NCI-H1436 (cell line): Measurements from ENCODE around the gene CYREN.
"Not testable (repeated sequence)": the region's sequence is repeated elsewhere in the genome, so short reads cannot be mapped to it uniquely, and the experiment has no call there.

Experiments
- DNase-seq: peaks from one replicate; lab custom pipeline; 2025; lab: John Stamatoyannopoulos, UW

CYREN gene, protein sequence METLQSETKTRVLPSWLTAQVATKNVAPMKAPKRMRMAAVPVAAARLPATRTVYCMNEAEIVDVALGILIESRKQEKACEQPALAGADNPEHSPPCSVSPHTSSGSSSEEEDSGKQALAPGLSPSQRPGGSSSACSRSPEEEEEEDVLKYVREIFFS

DNA sequence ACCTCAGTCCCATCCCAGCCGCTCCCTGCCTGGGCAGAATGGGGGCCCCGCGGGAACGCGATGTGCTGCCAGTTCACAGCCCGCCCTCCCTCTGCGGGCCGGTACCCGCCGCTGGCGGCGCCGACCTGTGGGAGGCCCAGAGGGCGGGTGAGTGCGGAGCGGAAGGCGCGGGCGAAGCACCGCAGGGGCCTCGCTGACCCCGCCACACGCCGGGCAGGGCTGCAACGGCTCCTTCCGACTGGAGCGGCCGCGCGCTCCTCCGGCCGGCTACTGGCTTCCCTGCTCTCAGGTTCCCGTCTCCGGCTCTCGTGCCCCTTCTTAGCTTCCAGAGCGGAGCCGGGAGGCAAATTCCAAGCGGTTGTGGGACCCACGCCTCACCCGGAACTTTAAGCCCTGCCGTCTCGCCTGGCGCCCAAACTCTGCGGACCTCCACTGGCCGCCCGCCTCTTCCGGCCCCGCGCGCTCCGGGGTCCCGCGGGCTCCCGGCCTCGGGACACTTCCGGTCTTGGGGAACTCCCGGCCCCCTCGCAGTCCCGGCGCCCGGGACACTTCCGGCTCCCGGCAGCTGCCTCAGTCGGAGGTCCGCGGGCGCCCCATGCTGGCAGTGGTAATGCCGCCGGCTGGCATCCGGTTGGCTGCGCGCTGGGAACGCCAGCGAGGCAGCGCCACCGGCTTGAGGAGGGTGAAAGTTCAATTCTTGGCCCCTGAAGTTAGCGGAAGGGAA lies at the start of gene CYREN:
CYREN (minus strand) TSS at position 434 of the 724 bp plus-strand sequence. CDS start 1,785 bp downstream, outside the sequence.
- DNase-seq = peak; percentile 89

DNA sequence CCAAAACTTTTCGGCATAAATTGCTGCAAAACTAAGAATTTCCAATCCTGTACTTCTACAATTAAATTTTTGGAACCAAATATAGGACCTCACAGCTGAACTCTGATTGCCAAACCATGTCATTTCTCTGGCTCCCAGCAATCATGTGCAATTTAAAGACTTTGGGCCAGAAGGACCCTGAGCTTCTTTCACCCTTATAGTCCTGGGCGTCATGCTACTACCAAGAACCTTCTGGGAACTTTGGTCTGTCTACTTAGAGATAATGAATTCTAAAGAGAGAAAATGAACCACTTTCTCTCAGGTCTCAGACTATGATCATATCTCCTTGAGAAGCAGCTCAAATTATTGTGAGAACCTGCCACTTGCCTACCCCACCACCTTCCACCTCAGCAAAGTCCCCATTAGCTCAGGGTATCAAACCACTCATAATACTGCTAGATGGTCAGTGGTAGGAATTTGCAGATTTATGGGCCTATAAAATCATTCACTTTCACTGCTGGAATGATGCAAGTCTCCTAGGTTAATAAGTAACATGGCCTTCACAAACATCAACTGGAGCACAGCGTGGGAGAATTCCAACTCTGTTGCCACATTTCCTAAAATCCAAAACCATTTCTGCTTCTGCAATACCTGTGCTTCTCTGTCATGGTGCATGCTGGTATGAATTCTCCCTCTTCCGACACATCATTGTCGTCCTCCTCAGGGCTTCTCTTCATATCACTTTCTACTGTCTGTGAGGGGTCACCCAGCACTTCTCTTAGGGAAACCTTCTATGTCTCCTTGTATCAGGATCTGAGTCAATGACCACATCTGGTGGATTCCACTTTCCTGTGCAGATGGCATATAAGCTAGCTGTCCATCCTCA lies 47.4 kb upstream of the CYREN start:
- no peak for DNase-seq

DNA sequence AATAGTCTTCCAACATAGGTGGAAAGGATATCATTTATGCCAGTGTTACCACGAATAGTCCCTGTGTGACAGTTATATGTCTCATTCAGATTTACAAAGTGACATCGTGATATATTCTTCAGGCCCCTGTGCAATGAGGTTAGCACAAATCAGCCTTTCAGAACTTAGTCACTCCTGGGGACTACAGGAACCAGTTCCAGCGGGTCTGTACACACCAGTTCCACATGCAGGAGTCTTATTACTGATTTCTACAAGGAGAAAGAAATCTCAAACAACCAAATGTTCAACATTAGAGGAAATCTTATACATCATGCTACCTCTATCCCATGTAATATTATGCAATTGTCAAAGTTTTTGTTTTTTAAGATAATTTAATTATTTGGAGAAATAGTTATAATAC lies 45.2 kb upstream of the CYREN start:
- no peak for DNase-seq

DNA sequence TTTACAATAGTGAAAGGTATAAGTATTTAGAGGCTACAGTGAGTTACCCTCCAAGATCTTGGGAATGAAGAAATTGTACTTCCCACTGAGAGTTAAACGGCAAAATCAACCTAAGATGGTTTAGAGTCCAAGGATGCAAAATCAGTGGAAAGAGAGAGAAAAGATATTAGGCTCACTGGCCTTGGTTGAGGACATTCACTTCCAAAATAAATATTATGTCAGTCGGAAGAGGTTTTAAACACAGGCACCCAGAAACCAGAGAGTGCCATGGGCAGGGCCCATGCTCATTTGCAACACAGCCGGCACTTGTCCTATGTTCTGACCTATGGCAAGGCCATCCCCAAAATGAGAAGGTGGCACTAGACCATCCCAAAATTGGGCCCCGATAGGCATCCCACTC lies 44.7 kb upstream of the CYREN start:
- DNase-seq = no peak

DNA sequence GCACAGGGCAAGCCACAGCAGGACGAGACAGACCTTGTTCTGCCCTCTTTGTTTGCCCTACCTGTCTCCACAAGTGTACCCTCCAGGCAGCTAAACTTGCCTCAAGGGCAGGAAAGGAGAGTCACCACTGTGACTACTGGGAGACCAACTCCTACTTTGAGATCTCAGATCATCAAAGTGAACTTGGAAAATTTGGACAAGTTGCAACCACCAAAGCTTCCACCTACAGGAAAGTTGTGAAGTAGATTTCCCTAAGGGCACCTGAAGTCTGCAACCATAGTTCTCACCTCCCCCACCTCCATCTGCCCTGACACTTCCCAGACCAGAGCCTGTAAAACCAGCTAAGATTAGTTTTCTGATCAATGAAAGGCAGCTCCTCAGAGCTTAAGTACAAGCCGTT lies 43.3 kb upstream of the CYREN start:
- DNase-seq = no peak

DNA sequence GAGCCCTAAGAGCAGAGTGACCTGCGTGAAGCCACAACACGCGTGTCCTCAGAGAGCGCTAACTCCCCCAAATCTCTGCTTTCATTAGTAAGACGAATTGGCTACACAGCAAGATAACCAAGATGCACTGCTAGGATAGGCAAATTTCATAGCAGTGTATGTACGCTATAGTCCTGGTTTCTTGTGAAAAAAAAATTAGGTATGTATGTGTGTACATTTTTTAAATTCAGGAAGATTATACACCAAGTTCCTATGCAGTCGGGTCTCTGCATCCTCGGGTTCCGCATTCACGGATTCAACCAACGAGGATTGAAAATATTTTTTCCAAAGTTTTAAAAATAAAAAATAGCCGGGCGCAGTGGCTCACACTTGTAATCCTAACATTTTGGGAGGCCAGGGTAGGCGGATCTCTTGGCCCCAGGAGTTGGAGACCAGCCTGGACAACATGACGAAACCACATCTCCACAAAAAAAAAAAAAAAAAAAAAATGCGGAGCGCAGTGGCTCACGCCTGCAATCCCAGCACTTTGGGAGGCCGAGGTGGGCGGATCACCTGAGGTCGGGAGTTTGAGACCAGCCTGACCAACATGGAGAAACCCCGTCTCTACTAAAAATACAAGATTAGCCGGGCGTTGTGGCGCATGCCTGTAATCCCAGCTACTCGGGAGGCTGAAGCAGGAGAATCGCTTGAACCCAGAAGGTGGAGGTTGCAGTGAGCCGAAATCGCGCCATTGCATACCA lies 41.6 kb upstream of the CYREN start:
- not testable (repeated sequence) for DNase-seq

DNA sequence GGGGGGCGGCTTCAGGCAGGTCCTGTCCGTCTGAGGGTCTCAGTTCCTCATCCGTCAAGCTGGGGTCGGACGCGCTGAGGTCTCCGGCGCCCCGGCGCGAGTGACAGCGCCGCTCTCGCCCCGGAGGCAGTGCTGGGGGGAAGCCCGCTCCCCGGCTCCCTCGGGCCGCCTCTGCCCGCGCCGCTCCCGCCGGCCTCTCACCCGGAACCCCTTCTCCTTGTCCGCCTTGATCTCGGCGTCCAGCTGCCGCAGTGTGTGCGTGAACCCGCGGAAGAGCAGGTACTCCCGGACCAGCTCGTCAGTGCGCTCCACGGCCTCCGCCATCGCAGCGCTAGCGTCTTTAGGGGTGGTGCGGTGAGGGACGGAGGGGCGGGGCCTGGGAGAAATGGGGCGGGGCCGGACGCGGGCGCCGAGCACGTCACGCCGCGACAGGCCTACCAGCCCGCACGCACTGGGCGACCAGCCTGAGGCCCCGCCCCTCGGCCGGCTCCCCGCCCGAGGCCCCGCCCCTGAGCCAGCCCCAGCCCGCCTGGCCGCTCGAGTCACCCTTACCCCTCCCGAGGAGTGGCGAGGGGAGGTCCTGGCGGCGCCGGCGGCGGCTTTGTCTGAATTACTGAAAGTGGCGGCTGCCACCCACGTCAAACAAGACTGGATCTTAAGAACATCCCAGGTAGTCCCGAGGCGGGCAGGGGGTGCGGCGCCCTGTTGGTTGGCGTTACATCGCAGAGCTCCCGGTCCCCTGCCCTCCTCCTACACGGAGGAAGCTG lies 40.9 kb upstream of the CYREN start, which contains the start of gene WDR91:
WDR91 (minus strand) TSS at position 348 of the 767 bp plus-strand sequence; CDS start at position 324, 24 bp downstream.
- peak; percentile 88 for DNase-seq

DNA sequence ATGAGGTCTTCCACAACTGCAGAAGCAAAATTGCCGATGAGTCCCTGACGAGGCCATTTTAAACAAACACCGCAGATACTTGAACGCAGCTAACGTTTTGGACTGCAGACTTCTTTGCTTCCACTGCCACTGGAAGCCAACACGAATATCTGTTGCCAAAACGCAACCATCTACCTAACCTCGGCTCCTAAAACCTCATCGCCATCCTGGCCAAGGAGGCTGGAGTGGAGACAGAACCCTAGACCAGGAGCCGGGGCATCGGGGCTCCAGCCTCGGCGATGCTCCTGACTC lies 40.3 kb upstream of the CYREN start:
- no peak for DNase-seq

DNA sequence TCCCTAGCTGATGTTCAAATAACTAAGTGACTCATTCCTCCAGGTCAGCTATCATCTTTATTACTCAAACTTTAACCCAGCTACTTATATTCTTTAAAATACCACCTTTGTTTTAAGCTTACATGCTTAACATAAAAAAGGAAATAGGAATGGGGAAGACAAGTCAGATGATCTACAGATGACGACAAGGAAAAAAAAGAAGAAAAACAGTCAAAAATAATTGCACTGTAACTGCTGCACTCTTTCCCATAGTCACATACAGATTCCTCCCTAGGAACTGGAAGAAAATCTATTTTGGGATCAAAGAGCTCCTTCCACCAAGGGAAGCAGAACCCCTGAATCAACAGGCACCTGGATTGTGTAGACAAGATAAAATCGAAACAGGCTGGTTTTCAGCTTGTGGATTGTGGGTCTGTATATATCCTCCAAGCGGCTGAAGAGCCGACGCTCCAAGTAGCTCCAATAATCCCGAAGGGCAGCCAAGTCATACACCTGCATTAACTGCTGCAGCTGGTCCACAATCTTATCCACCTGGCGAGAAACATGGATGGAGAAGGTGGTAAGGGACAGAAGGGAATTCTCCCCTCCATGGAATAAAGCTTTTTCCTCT lies 38.8 kb upstream of the CYREN start:
- DNase-seq = no peak

DNA sequence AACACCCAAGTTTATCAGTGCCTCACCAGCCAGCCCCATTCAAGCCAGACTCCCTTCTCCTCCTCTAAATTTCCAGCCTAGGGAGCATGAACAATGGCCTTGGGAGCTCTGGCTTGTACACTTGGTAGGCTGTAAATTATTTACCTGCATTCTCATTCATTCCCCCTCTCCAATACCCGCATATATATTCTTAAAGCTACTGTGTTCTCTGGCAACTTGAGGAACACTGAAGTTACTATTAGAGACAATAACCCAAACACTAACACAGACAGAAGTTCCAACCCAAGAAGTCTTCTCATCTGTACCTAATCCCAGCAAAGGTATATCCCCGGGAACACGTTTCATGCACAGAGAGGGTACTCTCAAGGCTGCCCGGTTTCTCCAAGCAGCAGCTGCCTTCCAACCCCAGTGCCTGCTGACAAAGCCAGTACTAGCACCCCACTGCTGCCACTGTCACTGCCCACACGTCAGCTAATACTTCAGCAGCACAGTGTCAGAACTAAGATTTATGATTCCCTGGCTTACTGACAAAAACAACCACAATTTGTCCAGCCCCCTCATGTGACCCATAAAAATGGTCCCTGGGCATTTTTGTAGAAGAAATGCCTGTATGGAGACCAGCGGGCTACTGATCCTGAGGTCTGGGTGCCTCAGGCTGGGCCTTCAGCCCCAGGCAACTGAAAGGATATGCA lies 37.7 kb upstream of the CYREN start:
- no peak for DNase-seq

DNA sequence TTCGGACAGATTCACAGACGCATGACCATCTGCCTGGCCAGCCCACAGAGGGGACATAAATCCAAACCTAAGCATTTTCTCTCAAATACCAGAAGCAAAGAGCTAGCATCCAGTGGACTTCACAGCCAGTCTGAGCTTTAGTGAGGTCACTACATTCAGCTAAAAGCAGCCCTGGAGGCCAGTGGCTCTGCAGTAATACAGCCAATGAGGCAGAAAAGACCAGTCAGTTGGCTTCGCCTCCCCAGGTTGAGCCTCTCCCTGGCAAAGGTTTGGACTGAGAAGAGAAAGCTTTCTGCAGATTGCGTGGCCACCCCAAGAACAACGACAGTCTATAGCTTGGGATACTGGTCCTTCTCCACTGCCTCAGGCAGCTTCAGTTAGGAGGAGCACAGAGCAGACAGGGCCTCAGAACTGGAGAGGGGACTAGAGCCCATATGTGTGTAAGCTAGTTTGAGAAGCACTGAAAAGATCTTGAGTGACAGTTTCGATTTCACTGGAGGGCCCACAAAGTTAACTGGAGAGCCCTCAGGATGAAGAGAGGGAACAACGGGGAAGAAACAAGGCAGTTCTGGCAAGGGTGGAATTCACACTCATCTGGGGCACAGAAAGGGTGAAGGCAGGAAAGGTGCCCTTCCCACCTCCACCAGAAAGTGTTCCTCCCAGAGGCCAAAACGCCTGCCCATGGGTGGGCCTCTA lies 37.0 kb upstream of the CYREN start:
- no peak for DNase-seq

DNA sequence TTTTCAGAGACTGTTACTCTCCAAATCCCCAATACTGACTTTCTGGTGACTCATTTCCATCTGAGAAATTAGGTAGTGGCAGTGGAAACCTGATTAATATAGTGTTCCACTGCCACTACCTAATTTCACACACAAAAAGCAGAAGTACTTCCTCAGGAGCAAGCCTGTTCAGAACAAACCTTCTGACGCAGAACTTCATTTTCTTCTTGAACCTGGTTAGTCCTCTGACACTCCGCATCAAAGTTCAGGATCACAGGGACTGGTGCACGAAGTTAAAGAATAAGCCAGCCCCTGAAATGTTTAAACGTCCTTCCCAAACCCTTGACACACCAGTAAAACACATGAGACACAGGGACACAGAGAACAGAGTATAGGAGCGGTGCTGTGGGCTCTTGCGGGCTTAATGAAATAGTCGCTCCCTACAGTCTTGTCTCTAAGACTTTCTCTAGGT lies 36.5 kb upstream of the CYREN start:
- no peak for DNase-seq

DNA sequence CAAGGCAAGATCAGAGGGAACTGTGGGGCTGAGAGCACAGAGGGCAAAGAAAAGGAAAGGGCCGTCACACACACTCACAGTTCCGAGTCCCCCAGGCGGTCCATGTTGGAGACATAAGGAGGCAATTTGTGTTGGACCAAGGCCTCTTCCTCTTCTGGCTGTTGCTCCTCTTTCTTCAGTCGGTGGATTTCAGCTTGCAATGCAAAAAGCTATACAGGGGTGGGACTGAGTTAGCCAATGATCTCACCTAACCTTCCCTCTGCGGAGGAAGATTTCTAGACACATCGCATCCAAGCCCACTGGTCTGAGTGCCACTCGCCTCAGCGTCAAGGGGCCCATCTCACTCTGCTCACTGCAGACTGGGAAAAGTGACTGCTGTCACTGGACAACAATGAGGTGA lies 35.3 kb upstream of the CYREN start:
- DNase-seq = no peak

DNA sequence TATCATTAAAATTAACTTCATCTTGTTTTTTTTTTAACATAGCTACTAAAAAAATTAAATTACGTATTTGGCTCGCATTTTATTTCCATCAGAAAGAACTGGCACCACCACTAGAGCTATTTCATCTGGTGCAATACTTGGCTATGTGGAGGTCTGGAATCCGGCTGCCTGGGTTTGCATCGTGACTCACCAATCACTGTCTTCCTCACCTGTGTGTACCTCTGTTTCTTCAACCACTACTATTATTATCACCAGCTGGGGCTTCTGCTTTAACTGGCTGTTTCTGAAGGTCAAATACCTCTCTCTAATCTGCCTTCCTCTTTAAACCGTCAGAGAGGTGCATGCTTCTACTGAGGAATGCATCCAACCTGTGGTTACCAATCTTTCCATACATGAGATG lies 34.4 kb upstream of the CYREN start:
- no peak for DNase-seq

DNA sequence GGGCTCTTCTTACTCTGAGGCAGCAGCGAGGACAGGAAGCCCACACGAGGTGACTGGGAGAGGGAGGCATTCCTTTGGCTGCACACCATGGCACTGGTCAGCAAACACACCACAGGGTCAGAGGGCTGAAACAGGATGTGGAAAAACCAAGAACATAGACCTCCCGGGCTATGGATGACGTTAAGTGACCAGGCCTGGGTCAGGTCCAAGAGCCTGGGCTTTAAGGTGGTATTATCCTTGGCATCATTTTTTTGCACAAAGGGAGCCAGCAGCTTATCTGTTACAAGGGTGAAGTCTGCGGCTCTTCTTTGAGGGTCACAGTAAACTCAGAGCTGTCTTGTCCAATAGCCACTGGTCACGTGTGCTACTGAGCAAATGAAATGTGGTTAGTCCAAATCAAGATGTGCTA lies 33.8 kb upstream of the CYREN start:
- no peak for DNase-seq

DNA sequence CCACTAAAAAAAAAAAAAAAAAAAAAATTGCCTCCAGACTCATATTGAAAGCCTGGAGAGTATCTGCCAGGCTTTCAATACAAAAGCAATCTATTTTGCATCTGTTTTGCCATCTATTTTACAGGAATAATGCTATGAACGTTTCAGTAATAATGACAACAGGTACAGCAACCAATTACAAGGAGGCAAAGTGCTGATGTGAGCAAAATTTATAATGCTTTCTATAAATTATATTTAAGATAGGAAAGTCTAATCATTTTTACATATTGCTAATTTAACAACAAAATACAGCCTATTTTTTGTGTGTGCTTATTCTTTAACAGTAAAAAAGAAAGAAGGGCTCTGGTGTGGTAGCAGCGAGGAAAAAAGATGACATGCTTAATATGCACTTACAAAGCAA lies 30.8 kb upstream of the CYREN start:
- no peak for DNase-seq

DNA sequence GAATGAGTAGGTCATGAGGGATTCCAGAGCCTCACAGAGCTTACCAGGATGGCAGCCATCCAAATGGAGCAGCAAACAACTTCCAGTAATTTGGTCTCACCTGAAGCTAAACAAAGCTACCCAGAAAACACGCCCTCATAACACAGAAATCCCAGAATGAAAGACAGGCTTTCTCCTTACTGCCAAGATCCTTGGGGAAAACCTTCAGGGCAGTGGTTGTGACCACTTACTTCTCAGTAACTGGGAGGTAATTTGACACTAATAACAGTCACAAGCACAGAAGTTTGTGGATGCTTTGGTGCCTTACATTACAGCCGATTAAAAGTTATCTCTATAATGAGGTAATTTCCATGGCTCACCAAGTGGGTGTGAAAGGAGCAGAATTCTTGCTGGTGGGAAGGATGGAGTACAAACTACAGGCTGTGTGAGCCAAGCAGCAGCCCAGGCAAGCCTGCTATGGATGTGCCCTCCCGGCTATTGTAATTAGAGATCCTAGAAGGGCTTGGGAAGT lies 30.4 kb upstream of the CYREN start:
- DNase-seq = no peak

DNA sequence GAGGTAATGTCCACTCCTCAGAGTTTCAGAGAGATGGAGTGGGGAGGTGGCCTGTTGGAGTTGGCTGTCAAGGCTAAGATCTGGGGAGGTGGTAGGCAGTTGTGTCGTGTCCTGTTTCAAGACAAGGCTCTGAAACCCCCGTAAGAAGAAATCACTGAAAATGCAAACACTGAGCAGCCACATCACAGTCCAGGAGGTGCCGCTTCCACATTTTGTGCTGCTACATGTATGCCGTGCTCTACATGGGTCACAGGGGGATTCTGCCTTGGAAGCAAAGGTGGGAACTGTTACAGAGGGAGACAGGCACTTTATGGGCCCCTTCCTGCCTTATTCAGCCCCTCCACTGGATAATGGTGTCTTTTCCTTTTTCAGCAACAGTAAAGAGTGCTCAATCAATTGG lies 28.9 kb upstream of the CYREN start:
- no peak for DNase-seq

DNA sequence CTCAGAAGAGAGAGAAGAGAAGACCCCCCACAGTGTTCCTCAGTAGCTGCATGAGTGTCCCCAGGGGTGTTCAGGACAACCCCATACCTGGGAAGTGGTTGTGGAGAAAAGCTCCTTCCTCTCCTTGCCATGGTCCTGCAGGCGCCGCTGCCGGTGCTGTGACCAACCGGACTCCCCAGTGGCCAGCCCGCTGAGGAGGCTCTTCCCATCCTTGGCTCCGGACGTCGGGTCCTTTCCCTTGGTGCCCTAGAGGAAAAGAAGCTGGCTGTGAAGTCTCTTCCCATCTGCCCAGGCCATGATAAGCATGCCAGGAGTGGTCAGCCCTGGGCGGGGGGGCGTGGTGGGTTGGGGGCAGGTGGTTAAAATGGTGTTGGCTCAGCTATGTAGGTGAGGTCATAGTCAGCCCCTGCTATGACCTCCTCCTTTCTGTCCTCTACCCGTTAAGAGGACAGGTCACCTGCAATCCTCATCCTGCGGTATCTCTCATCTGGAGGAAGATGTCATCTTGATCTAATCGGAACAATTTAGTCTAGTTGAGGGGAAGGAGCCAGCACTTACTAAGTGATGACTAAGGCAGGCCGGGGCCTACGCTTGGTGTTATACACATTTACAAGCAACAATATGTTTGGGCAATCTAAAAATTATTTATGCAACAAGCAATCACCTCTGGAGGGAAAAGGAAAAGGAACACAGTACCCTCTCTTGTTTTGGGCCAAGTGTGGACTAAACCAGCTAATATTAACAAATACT lies 27.6 kb upstream of the CYREN start:
- DNase-seq = no peak
